C4-2B (cell line): Measurements from ENCODE around the gene CLDN6.

ENCODE experiments used
- H3K27ac ChIP-seq: fragments of 450-650 bp; 2 replicates; pipeline ENCODE4 v1.5.1; 2017
- CTCF ChIP-seq: fragments of 450-650 bp; conservative IDR thresholded peaks from 2 replicates; pipeline ENCODE4 v1.5.1; 2017; ENCODE audit warnings: mild to moderate bottlenecking
- ZFX ChIP-seq: fragments of 450-650 bp; IDR thresholded peaks from 2 replicates; pipeline ENCODE4 v1.6.1; 2017

The CLDN6 gene

GRCh38 chr16:3035972-3036725 is 18.2 kb upstream of the CLDN6 start:
- TF ChIP-seq ZFX (no peak), CTCF (no peak)
- H3K27ac ChIP-seq, result peak overlapping the region; percentile 66

- TF ChIP-seq ZFX (no peak), CTCF (no peak)
- peak overlapping the region; percentile 66; the same call in 1 of the 2 replicates for H3K27ac ChIP-seq
These were observed 17.4 kb upstream of the CLDN6 start for GRCh38 chr16:3035289-3035971.

GRCh38 chr16:3032624-3033023 is 14.6 kb upstream of the CLDN6 start:
- H3K27ac ChIP-seq, result no peak overlapping the region
- TF ChIP-seq CTCF, result no peak
- TF ChIP-seq ZFX, result no peak

- TF ChIP-seq ZFX (no peak), CTCF (no peak)
- H3K27ac ChIP-seq, result peak overlapping the region; percentile 24; the same call in 1 of the 2 replicates
These were observed 12.5 kb upstream of the CLDN6 start for GRCh38 chr16:3030222-3031212.

GRCh38 chr16:3029491-3030221 is 11.7 kb upstream of the CLDN6 start:
- TF ChIP-seq ZFX (no peak), CTCF (no peak)

GRCh38 chr16:3028716-3029319 is 10.8 kb upstream of the CLDN6 start:
- peak overlapping the region; percentile 43; the same call in 1 of the 2 replicates for H3K27ac ChIP-seq
- no peak for TF ChIP-seq CTCF

More at GRCh38 chr16:3029491-3030221, 11.7 kb upstream of the CLDN6 start:
- no peak overlapping the region for H3K27ac ChIP-seq
